Fibroblast of villous mesenchyme (primary cell): ENCODE results near the gene PDHX. TPM values are rescaled to one million over a fixed set of nuclear protein-coding genes. Genes with fewer than 3 reads are reported as not detected.

Experiments
- DNase-seq: peaks from one replicate; pipeline ENCODE4 v3.0.0-alpha.2; 2010; ENCODE audit warnings: low read depth
- H3K4me3 ChIP-seq: 2 replicates; pipeline ENCODE4 v1.5.1; 2011; ENCODE audit warnings: low read depth, mild to moderate bottlenecking, low read length
- CTCF ChIP-seq: IDR thresholded peaks from 2 replicates; pipeline ENCODE4 v1.5.1; 2012; ENCODE audit warnings: low read depth, mild to moderate bottlenecking, low read length; ENCODE audit not compliant: insufficient read depth
- total RNA-seq: library from RNA; depleted of rRNA; stranded (reverse); fragments of >200 nt; gene quantifications from 2 replicates; pipeline ENCODE4 v1.2.3, GENCODE V29; 2012

Gene PDHX
- total RNA-seq, 1 donor: 66.9 TPM

DNA sequence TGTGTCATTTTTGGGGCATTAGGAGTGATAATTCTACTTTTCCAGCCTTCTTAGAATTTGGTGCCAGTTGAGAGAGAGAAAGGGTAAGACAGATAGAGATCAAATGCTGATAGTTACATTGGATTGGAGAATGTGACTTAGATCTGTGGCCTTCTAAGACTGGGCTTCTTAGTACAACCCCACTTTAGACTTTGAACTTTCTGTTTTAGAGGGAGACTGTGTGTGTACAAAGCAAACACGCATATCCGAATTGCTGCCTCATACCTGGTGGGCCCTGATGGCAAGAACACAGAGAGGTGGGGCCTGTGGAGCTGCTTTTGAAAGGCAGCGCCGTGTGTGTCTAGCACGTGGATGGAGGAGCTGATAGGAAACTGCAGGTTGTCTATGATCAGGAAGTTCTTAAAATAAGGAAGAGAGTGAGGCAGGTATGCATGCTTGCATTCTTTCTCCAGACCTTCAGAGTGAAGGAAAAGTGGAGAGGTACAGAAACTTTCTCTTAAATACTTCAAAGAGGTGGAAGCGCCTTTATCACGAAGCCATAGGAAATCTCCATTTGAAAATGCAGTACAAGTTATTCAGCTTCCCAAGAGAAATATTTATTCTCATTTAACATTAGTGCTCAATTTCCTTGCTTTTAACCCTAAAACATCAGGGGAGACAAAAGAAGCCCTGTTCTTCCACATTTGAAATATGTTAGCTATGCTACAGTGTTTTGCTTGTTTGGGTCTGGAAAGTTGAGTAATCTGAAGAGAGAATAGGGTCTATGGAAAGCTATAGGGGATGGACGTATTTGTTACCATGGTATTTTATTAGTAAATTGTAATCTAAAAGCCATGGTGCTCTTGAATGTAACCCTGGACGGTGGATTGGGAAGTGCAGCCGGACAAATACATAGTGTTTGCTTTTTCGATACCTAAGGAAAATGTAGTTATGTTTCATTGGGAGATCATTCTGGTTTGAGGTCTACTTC is 13.7 kb downstream of the PDHX start:
- no peak for DNase-seq
- no peak for TF ChIP-seq CTCF
- no peak overlapping the region for H3K4me3 ChIP-seq

DNA sequence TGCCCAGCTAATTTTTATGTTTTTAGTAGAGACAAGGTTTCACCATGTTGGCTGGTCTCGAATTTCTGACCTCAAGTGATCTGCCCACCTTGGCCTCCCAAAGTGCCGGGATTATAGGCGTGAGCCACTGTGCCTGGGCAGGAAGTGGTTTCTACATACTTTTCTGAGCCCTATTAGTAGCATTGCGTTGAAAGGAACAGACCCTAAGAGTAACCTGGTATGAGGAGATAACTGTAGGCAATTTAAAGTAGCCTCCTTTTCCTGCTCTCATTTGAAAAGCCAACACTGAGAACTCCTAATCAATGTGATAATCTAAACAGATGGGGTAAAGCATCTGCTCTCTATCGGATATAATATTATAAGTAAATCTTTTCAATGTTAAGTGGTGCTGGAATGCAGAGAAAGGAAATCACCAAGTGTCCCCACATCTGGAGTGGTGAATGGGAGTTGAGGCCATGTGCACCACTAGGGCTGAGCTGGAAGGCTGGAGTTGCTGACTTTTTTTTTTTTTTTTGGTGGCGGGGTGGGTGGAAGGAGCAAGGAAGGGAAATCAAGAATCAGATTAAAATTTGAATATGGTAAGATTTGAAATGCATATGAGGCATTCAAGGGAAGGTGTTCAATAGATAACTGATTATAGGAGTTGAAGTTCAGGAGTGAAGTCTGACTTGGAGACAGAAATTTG is 20.7 kb downstream of the PDHX start:
- no peak for DNase-seq
- no peak overlapping the region for H3K4me3 ChIP-seq
- no peak for TF ChIP-seq CTCF

DNA sequence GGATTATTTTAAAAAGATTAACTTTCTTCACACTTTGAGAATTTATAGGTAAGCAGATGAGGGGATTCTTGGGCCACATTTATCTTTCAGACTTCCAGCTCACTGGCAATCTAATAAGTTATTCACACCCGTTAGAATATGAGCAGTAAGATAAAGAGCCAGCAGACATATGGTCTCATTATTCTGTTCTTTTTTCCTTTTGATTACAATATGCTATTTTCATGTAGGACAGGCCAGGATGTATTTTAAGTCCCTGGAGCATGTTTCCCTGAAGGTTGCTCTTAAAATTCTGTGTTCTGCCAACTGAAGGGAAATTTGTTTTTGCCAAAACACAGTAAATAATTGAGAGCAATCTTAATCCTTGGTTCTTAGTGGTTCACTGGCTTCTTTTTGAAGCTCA is 22.2 kb downstream of the PDHX start:
- H3K4me3 ChIP-seq: no peak overlapping the region
- no peak for TF ChIP-seq CTCF
- no peak for DNase-seq

DNA sequence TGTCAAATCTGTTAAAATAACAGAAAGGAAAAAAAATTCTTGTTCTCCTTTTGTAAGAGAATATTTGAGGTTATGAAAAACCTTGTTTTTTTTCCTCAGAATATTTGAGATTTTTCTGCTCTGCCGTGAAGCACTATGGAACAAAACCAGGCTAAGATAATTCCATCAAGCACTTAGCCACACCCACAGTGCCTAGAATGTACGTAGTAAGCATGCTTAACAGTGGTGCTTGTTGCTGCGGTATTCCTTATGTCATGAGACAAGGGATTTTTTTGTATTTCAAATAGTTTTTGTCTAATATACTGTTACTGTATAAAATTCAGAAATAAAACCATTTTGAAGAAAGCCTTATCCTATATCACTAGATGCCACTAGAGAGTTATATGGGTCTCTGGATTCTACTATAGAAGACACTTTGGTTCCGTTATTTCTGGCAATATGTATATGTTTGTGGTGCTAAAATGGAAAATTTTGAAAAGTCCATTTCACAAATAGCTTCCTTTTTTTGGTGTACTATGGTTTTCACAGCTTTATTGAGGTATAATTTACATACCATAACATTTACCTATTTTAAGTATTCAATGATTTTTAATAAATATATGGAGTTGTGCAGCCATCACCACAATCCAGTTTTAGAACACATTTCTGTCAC is 23.7 kb downstream of the PDHX start:
- H3K4me3 ChIP-seq: no peak overlapping the region
- TF ChIP-seq CTCF: no peak
- DNase-seq: peak; percentile 25

DNA sequence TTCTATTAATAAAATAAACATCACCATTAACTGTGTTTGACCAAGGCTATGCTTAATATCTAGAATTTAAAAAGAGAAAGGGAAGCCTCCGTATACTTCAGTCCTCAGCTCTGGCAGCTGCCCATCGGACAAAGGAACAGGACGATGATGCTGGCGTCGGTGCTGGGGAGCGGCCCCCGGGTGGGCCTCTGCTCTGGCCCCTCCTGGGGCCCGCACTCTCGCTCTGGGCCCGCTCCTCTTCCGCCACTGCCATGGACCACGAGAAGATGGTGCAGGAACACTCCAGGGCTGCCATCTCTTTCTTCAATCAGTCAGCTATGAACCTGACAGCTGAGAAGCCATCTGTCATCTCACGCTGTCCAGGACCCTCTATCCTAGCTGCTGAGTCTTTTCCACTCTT is 25.3 kb downstream of the PDHX start:
- no peak for DNase-seq
- no peak for TF ChIP-seq CTCF
- H3K4me3 ChIP-seq: no peak overlapping the region

- no peak for DNase-seq
- TF ChIP-seq CTCF: no peak
- no peak overlapping the region for H3K4me3 ChIP-seq
Measured at GRCh38 chr11:34944692-34945091, 28.3 kb downstream of the PDHX start.
